ENCODE measurements around the gene CCDC188. TPM values are rescaled to one million over a fixed set of nuclear protein-coding genes. Genes with fewer than 3 reads are reported as not detected.

The CCDC188 gene
- total and polyA plus RNA-seq, 9 of the 15 experiments (the other 6 are each of a cell fraction or from before 2014, with no cell fraction given): not detected

DNA sequence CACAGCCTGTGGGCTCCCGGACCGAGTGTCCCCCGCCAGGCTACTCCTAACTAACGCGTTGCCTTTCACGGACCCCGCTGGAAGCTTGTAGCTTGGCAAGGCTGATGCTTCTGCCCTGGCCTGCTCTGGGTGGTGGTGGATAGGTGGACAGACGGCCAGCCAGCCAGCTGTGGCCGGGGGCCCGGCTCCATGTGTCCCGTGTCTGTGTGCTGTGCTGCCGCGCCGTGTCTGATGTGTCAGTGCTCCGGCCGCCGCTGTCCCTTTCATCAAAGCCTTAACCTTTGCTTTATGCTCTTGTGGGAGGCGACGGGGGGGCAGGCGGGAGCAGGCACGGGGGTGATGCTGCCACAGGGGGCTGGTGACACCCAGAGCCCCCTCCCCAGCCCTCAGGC is 5.0 kb downstream of the CCDC188 start (continued):
- TF ChIP-seq MIER1 (IDR thresholded peaks at IDR 0.05; ENCODE audit: low read depth): no peak
- no peak for TF ChIP-seq NR2C2 (CRISPR knock-in tag; IDR thresholded peaks at IDR 0.05)
- TF ChIP-seq NR2C2 (tag; IDR thresholded peaks at IDR 0.05): no peak
- TF ChIP-seq CBFB (CRISPR knock-in tag; IDR thresholded peaks at IDR 0.05): 0 out of 2 replicates have a peak, but pooled peaks have one; percentile 5
- TF ChIP-seq HCFC1 (IDR thresholded peaks at IDR 0.05; ENCODE audit: low read depth, low read length): no peak
- no peak for TF ChIP-seq ZNF318 (IDR thresholded peaks at IDR 0.05; ENCODE audit: borderline replicate concordance in 1 of 2, low read depth in 1 of 2)
- no peak for TF ChIP-seq RNF2 (IDR thresholded peaks at IDR 0.05)
- TF ChIP-seq, protein P1, sequence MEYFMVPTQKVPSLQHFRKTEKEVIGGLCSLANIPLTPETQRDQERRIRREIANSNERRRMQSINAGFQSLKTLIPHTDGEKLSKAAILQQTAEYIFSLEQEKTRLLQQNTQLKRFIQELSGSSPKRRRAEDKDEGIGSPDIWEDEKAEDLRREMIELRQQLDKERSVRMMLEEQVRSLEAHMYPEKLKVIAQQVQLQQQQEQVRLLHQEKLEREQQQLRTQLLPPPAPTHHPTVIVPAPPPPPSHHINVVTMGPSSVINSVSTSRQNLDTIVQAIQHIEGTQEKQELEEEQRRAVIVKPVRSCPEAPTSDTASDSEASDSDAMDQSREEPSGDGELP (CRISPR knock-in tag; IDR thresholded peaks at IDR 0.05; ENCODE audit: borderline replicate concordance): peak; percentile 20; the same call in 1 of the 2 replicates
- no peak for TF ChIP-seq ZNF143 (CRISPR knock-in tag; IDR thresholded peaks at IDR 0.05)
- no peak for TF ChIP-seq ZNF12 (CRISPR knock-in tag; IDR thresholded peaks at IDR 0.05)
- TF ChIP-seq RFX1 (IDR thresholded peaks at IDR 0.05): no peak
- no peak for TF ChIP-seq NFYB (IDR thresholded peaks at IDR 0.05; ENCODE audit: extremely low read depth, insufficient read length)
- TF ChIP-seq PML (IDR thresholded peaks at IDR 0.05; ENCODE audit: low read length): no peak
- TF ChIP-seq BCL6 (CRISPR knock-in tag; IDR thresholded peaks at IDR 0.05): no peak
- TF ChIP-seq SRSF7 (optimal IDR thresholded peaks at IDR 0.05; ENCODE audit: low read depth, low read length): no peak
- TF ChIP-seq CHD1 (IDR thresholded peaks at IDR 0.05; ENCODE audit: low read length): no peak
- TF ChIP-seq KDM5B (IDR thresholded peaks at IDR 0.05; ENCODE audit: insufficient replicate concordance, low read depth, low read length): no peak
- TF ChIP-seq ZC3H11A (IDR thresholded peaks at IDR 0.05; ENCODE audit: low read depth, low read length): no peak
- no peak for TF ChIP-seq ATF3 (IDR thresholded peaks at IDR 0.05)
- TF ChIP-seq ATF3 (CRISPR knock-in tag; conservative IDR thresholded peaks at IDR 0.05): no peak
- TF ChIP-seq ZNF282 (CRISPR knock-in tag; IDR thresholded peaks at IDR 0.05): peak; percentile 91; the same call in 1 of the 2 replicates
